Liver (tissue), 9 donors: ENCODE results near the gene HLA-DPB1. TPM values are rescaled to one million over a fixed set of nuclear protein-coding genes. Genes with fewer than 3 reads are reported as not detected.
A peak's percentile ranks its signal among the peaks of the same experiment; 100 is the strongest.

Source experiments
- DNase-seq: peaks from one replicate; pipeline ENCODE4 v3.0.0-alpha.2; 2017; ENCODE audit warnings: low spot score
- H3K27ac ChIP-seq, 2 donors: one replicate each; pipeline ENCODE4 v1.7.0; 2013; ENCODE audit warnings: inconsistent platforms in 2 of 2, low read length in 2 of 2, control low read depth in 1 of 2, low read depth in 1 of 2, mild to moderate bottlenecking in 1 of 2
- H3K27me3 ChIP-seq, 4 donors: one replicate each; pipeline versions ENCODE4 v1.6.1 to v1.7.0; 2013; ENCODE audit warnings: low read length in 3 of 4, inconsistent platforms in 1 of 4, mild to moderate bottlenecking in 1 of 4, moderate library complexity in 1 of 4; ENCODE audit not compliant: control insufficient read depth in 4 of 4, insufficient read depth in 4 of 4
- H3K36me3 ChIP-seq, 4 donors: one replicate each; pipeline versions ENCODE4 v1.6.1 to v1.7.0; 2013; ENCODE audit warnings: low read length in 3 of 4, mild to moderate bottlenecking in 3 of 4, low read depth in 1 of 4, moderate library complexity in 1 of 4; ENCODE audit not compliant: control insufficient read depth in 4 of 4, insufficient read depth in 3 of 4
- H3K4me1 ChIP-seq, 4 donors: one replicate each; pipeline versions ENCODE4 v1.6.1 to v1.7.0; 2013; ENCODE audit warnings: low read length in 3 of 4, mild to moderate bottlenecking in 3 of 4, moderate library complexity in 1 of 4; ENCODE audit not compliant: control insufficient read depth in 4 of 4, insufficient read depth in 4 of 4
- H3K4me3 ChIP-seq, 3 donors: one replicate each; pipeline versions ENCODE4 v1.6.1 to v1.7.0; 2013; ENCODE audit warnings: low read length in 3 of 3, control low read depth in 1 of 3, low read depth in 1 of 3, mild to moderate bottlenecking in 1 of 3
- H3K9ac ChIP-seq, 2 donors: one replicate each; pipeline ENCODE4 v1.7.0; 2013; ENCODE audit warnings: low read length in 2 of 2, mild to moderate bottlenecking in 2 of 2, moderate library complexity in 2 of 2, control low read depth in 1 of 2, low read depth in 1 of 2
- H3K9me3 ChIP-seq, 4 donors: one replicate each; pipeline versions ENCODE4 v1.6.1 to v1.7.0; 2013; ENCODE audit warnings: low read length in 3 of 4; ENCODE audit not compliant: control insufficient read depth in 4 of 4
- EGR1 ChIP-seq, 2 donors: IDR thresholded peaks; 2 replicates each; pipeline ENCODE4 v1.6.1; 2016 to 2018; ENCODE audit warnings: antibody characterized with exemption in 2 of 2, low read depth in 2 of 2
- HNF4A ChIP-seq, 2 donors: conservative IDR thresholded peaks; 2 replicates each; pipeline ENCODE4 v1.6.1; 2016; ENCODE audit warnings: antibody characterized with exemption in 2 of 2, mild to moderate bottlenecking in 2 of 2
- JUND ChIP-seq, 2 donors: IDR thresholded peaks; 2 replicates each; pipeline ENCODE4 v1.6.1; 2016; ENCODE audit warnings: antibody characterized with exemption in 2 of 2
- NR2F2 ChIP-seq: IDR thresholded peaks from 2 replicates; pipeline ENCODE4 v1.6.1; 2016; ENCODE audit warnings: antibody characterized with exemption
- RAD21 ChIP-seq, 2 donors: IDR thresholded peaks; 2 replicates each; pipeline ENCODE4 v1.6.1; 2016; ENCODE audit warnings: antibody characterized with exemption in 2 of 2, mild to moderate bottlenecking in 2 of 2
- TAF1 ChIP-seq: conservative IDR thresholded peaks from 2 replicates; pipeline ENCODE4 v1.6.1; 2016; ENCODE audit warnings: antibody characterized with exemption, mild to moderate bottlenecking
- YY1 ChIP-seq: IDR thresholded peaks from 2 replicates; pipeline ENCODE4 v1.6.1; 2016; ENCODE audit warnings: antibody characterized with exemption, mild to moderate bottlenecking
- WGBS: extraction: QIAGEN DNeasy Blood & Tissue Kit; methylation state at CpG from one replicate; pipeline ENCODE4 v1.1.7; 2013; 5-methylcytosine and 5-hydroxymethylcytosine counted together
- polyA plus RNA-seq, 2 donors: library from polyadenylated mRNA; stranded (reverse) in 1 of 2; unstranded in 1 of 2; fragments of 200-250 nt in 1 of 2; fragments of >200 nt in 1 of 2; fragmentation: Nextera tagmentation in 1 of 2; extraction: Ambion mirVana in 1 of 2; gene quantifications; one replicate each; pipeline versions ENCODE4 v1.2.1 to v1.2.3, GENCODE V29; 2013 to 2015
- total RNA-seq, 2 donors: library from RNA; depleted of rRNA; stranded (reverse); fragments of >200 nt; gene quantifications; one replicate each; pipeline ENCODE4 v1.2.3, GENCODE V29; 2014
- TF ChIP-seq, protein P1 (sequence below): IDR thresholded peaks from 2 replicates; pipeline ENCODE4 v1.6.1; 2016; ENCODE audit warnings: antibody characterized with exemption, mild to moderate bottlenecking
- TF ChIP-seq, protein P2 (sequence below): IDR thresholded peaks from 2 replicates; pipeline ENCODE4 v1.6.1; 2016; ENCODE audit warnings: antibody characterized with exemption
- TF ChIP-seq, protein P3 (sequence below): IDR thresholded peaks from 2 replicates; pipeline ENCODE4 v1.6.1; 2016; ENCODE audit warnings: antibody characterized with exemption
- TF ChIP-seq, protein P4 (sequence below): fragments of 150-350 bp; IDR thresholded peaks from 2 replicates; pipeline ENCODE4 v1.5.1; 2017; ENCODE audit warnings: improper control_type of control experiment, low read depth, low read length; ENCODE audit not compliant: missing input control
- donor health status: healthy.
- donor health status: healthy.
- donor health status: healthy.
- donor health status: healthy.
- donor health status: healthy.

The HLA-DPB1 gene
- total RNA-seq (10 to 100 TPM; 23.4 to 24.5 TPM), polyA plus RNA-seq (10 to 100 TPM; 15.5 to 37.8 TPM)

DNA sequence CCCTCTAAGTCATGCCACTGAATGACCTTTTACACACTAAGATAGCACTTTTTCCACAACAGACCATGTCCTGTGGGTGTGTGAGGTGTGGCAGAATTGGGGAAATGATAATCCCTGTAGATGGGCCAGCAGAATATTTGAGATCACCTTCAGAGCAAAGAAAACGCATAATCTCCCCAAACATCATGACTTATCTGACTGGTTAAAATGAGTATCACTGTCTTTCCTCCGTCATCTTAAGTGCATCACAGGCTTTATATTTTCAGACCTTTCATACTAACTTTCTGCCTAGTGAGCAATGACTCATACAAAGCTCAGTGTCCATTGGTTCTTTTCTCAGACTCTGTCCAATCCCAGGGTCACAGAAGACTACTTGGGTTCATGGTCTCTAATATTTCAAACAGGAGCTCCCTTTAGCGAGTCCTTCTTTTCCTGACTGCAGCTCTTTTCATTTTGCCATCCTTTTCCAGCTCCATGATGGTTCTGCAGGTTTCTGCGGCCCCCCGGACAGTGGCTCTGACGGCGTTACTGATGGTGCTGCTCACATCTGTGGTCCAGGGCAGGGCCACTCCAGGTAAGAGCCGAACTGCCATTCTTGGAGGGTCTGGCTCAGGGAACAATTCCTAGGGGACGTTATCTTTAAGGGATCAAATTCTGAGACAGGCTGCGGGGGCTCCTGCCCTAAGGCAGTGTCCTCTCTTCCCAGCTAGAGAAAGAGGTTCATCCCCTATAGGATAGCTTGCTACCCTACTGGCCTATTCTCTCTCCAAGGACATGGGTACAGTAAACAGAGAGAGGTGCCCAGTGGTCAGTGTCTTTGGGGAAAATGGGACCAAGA lies at the start of gene HLA-DPB1:
Gene HLA-DPB1 (plus strand): TSS at position 423 of the 838 bp plus-strand sequence. CDS start 52 bp downstream, at position 475.
- TF ChIP-seq YY1 (peak; percentile 24), JUND (IDR thresholded peaks at IDR 0.05) (no peak)
- H3K4me3 ChIP-seq = peak within 1 kb of the TSS; percentile 23 to 37 (median 30)
- 50% methylated on average over 10 of the region's 10 CpGs for WGBS
- H3K9me3 ChIP-seq = no peaks in the 10 kb centered on the region
- H3K27ac ChIP-seq = peak within 1 kb of the TSS; percentile 49 to 60
- DNase-seq = no peak
- H3K9ac ChIP-seq = peak within 1 kb of the TSS in 1 of 2 donors; percentile 73
- no peaks in the 10 kb centered on the region for H3K36me3 ChIP-seq
- H3K4me1 ChIP-seq = peaks cover 0 to 5% (median 5%) of the 10 kb centered on the region in 4 donors
- H3K27me3 ChIP-seq = no peaks in the 10 kb centered on the region

DNA sequence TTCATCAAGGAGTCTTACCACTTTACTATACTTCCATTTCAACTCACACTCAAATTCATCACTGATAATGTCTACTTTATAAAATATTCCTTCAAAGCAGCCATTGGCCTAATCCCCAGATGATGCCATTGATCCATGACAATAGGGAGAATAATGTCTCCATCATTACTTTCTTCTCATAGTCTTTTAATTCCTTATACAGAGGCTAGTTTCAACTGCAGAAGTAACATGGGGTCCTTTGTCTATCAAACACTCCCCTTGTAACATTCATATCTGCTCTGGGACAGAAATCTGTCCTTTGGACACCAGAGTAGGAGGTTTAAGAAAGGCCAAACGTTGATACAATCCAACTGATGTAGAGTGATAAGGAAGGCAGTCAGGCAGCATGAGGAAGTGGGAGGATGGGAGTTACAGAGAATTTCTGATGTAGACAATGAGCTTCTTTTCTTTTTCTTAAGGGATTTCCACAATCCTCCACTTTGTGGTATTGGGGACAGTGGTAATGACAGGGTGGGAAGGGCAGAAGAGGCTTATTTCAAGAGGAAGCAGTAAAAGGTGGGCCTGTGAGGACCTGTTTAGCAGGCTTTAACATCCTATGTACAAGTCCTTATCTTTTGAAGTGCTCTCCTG lies 47.5 kb upstream of the HLA-DPB1 start:
- H3K27me3 ChIP-seq = no peaks in the 10 kb centered on the region
- 13% methylated on average over 1 of the region's 1 CpG for WGBS
- no peaks in the 10 kb centered on the region for H3K9me3 ChIP-seq
- DNase-seq = no peak
- H3K9ac ChIP-seq = no peak overlapping the region
- no peak overlapping the region for H3K4me3 ChIP-seq
- H3K36me3 ChIP-seq = no peaks in the 10 kb centered on the region
- no peaks in the 10 kb centered on the region for H3K4me1 ChIP-seq
- peak overlapping the region in 1 of 2 donors; percentile 62 for H3K27ac ChIP-seq
- TF ChIP-seq, protein P1, sequence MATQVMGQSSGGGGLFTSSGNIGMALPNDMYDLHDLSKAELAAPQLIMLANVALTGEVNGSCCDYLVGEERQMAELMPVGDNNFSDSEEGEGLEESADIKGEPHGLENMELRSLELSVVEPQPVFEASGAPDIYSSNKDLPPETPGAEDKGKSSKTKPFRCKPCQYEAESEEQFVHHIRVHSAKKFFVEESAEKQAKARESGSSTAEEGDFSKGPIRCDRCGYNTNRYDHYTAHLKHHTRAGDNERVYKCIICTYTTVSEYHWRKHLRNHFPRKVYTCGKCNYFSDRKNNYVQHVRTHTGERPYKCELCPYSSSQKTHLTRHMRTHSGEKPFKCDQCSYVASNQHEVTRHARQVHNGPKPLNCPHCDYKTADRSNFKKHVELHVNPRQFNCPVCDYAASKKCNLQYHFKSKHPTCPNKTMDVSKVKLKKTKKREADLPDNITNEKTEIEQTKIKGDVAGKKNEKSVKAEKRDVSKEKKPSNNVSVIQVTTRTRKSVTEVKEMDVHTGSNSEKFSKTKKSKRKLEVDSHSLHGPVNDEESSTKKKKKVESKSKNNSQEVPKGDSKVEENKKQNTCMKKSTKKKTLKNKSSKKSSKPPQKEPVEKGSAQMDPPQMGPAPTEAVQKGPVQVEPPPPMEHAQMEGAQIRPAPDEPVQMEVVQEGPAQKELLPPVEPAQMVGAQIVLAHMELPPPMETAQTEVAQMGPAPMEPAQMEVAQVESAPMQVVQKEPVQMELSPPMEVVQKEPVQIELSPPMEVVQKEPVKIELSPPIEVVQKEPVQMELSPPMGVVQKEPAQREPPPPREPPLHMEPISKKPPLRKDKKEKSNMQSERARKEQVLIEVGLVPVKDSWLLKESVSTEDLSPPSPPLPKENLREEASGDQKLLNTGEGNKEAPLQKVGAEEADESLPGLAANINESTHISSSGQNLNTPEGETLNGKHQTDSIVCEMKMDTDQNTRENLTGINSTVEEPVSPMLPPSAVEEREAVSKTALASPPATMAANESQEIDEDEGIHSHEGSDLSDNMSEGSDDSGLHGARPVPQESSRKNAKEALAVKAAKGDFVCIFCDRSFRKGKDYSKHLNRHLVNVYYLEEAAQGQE = no peak
- no peak for TF ChIP-seq JUND (IDR thresholded peaks at IDR 0.05)
- TF ChIP-seq, protein P2, sequence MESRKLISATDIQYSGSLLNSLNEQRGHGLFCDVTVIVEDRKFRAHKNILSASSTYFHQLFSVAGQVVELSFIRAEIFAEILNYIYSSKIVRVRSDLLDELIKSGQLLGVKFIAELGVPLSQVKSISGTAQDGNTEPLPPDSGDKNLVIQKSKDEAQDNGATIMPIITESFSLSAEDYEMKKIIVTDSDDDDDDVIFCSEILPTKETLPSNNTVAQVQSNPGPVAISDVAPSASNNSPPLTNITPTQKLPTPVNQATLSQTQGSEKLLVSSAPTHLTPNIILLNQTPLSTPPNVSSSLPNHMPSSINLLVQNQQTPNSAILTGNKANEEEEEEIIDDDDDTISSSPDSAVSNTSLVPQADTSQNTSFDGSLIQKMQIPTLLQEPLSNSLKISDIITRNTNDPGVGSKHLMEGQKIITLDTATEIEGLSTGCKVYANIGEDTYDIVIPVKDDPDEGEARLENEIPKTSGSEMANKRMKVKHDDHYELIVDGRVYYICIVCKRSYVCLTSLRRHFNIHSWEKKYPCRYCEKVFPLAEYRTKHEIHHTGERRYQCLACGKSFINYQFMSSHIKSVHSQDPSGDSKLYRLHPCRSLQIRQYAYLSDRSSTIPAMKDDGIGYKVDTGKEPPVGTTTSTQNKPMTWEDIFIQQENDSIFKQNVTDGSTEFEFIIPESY = no peak
- TF ChIP-seq YY1 = no peak
- no peak for TF ChIP-seq RAD21 (IDR thresholded peaks at IDR 0.05)
- TF ChIP-seq HNF4A (conservative IDR thresholded peaks at IDR 0.05) = no peak
- no peak for TF ChIP-seq TAF1
- TF ChIP-seq, protein P3, sequence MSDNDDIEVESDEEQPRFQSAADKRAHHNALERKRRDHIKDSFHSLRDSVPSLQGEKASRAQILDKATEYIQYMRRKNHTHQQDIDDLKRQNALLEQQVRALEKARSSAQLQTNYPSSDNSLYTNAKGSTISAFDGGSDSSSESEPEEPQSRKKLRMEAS = no peak
- TF ChIP-seq EGR1 (IDR thresholded peaks at IDR 0.05; ENCODE audit: low read depth in 2 of 2) = no peak
- TF ChIP-seq NR2F2 = no peak
- TF ChIP-seq, protein P4, sequence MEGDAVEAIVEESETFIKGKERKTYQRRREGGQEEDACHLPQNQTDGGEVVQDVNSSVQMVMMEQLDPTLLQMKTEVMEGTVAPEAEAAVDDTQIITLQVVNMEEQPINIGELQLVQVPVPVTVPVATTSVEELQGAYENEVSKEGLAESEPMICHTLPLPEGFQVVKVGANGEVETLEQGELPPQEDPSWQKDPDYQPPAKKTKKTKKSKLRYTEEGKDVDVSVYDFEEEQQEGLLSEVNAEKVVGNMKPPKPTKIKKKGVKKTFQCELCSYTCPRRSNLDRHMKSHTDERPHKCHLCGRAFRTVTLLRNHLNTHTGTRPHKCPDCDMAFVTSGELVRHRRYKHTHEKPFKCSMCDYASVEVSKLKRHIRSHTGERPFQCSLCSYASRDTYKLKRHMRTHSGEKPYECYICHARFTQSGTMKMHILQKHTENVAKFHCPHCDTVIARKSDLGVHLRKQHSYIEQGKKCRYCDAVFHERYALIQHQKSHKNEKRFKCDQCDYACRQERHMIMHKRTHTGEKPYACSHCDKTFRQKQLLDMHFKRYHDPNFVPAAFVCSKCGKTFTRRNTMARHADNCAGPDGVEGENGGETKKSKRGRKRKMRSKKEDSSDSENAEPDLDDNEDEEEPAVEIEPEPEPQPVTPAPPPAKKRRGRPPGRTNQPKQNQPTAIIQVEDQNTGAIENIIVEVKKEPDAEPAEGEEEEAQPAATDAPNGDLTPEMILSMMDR = no peak
